ENCODE results near the gene SORCS1.

- TF ChIP-seq POLR2AphosphoS5 (IDR thresholded peaks at IDR 0.05; ENCODE audit: borderline replicate concordance, low read depth, low read length) (no peak), EZH2 (IDR thresholded peaks at IDR 0.05) (no peak), FOXP2 (optimal IDR thresholded peaks at IDR 0.05; ENCODE audit: control extremely low read depth, extremely low read length, insufficient read depth) (no peak)
Observed at GRCh38 chr10:107163076-107163855, 1.2 kb downstream of the SORCS1 start.
